ENCODE measurements around the gene DOHH.

DNA sequence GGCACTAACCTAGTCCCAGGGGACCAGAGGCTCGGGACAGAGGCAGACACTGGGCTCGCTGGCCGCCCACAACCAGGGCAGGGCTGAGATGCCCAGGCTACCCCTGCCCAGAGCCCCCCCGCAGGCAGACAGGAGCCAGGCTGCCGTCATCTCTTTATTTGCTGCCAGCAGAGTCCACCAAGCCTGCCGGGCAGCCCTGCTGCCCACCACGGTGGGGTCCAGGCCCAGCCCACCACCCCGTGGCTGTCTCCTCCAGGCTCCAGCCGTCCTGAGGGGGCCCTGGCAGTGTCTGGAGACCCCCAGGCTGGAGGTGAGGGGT lies 43.5 kb upstream of the DOHH start:
- TF ChIP-seq CTCF (conservative IDR thresholded peaks at IDR 0.05) (no peak), ZFX (IDR thresholded peaks at IDR 0.05) (no peak)

All from C4-2B (cell line).